ENCODE measurements around the gene TNPO1. TPM values are rescaled to one million over a fixed set of nuclear protein-coding genes. Genes with fewer than 3 reads are reported as not detected.
"Not testable (repeated sequence)": the region's sequence is repeated elsewhere in the genome, so short reads cannot be mapped to it uniquely, and the experiment has no call there.

Gene TNPO1
- total RNA-seq, 4 donors from 2014 or later, result 73.1 to 241 (median 76.8) TPM

DNA sequence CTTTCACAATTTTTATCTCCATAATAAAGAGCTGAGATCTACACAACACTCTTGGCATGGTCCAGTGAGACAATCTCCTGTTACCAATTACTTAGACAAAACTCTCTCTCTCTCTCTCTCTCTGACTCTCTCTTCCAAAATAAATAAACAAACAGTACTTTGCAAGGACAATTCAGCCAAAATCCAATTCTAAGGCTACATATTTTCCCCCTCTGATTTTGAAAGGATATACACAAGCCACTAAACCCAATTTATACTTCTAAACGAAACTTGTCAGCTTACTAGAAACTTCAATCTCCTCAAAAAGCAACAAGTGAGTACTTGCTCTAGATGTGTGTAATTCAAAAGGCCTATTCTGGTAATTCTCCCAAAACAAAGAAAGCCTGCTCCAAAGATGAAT lies 26.3 kb upstream of the TNPO1 start:
- Histone ChIP-seq H3K4me3 (no peak overlapping the region), H3K36me3 (no peaks in the 10 kb centered on the region), H3K27ac (peak overlapping the region in 1 of 4 donors; percentile 80), H3K27me3 (no peaks in the 10 kb centered on the region), H3K4me1 (peaks cover 0 to 6% (median 0%) of the 10 kb centered on the region in 4 donors), H3K9me3 (no peaks in the 10 kb centered on the region)
- no peak for DNase-seq
- TF ChIP-seq, protein P1, sequence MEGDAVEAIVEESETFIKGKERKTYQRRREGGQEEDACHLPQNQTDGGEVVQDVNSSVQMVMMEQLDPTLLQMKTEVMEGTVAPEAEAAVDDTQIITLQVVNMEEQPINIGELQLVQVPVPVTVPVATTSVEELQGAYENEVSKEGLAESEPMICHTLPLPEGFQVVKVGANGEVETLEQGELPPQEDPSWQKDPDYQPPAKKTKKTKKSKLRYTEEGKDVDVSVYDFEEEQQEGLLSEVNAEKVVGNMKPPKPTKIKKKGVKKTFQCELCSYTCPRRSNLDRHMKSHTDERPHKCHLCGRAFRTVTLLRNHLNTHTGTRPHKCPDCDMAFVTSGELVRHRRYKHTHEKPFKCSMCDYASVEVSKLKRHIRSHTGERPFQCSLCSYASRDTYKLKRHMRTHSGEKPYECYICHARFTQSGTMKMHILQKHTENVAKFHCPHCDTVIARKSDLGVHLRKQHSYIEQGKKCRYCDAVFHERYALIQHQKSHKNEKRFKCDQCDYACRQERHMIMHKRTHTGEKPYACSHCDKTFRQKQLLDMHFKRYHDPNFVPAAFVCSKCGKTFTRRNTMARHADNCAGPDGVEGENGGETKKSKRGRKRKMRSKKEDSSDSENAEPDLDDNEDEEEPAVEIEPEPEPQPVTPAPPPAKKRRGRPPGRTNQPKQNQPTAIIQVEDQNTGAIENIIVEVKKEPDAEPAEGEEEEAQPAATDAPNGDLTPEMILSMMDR (IDR thresholded peaks at IDR 0.05), result no peak
- no peak for TF ChIP-seq POLR2A (IDR thresholded peaks at IDR 0.05)

DNA sequence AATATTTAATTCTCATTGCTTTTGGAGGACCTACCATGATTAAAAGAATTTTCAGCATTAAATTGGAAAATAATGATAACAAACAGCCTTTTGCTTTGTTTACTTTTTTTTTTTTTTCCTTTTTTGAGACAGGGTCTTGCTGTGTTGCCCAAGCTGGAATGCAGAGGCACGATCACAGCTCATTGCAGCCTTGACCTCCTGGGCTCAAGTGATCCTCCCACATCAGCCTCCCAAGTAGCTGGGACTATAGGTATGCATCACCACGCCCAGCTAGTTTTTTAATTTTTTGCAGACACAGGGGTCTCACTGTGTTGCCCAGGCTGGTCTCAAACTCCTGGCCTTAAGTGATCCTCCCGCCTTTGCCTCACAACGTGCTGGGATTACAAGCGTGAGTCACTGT lies 23.8 kb upstream of the TNPO1 start:
- DNase-seq, H3K27ac ChIP-seq: not testable (repeated sequence)

DNA sequence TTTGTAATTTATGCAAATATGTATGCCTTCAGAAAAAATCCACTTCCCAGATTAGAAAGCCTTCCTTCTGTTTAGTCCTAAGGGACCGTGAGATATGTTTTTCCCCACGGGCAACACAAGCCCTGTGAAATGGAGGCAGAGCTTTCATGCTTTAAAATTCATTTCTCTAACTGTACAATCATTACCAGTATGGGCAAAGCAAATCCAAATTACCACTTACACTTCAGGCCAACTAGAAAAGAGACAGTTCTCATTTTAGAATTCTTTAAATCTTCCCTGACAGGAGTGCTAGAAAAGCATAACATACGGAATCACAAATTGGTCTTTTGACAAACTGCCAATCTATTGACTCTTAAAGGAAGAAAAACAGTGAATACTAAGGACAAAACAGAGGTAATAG lies 20.5 kb upstream of the TNPO1 start:
- no peaks in the 10 kb centered on the region for H3K4me1 ChIP-seq
- DNase-seq, result no peak
- H3K27me3 ChIP-seq, result no peaks in the 10 kb centered on the region
- H3K9me3 ChIP-seq, result no peaks in the 10 kb centered on the region
- H3K36me3 ChIP-seq, result no peaks in the 10 kb centered on the region
- TF ChIP-seq, protein P1 (IDR thresholded peaks at IDR 0.05), result no peak
- no peak overlapping the region for H3K4me3 ChIP-seq
- no peak overlapping the region for H3K27ac ChIP-seq

More for the DNA sequence above, 23.8 kb upstream of the TNPO1 start:
- not testable (repeated sequence) for H3K9me3 ChIP-seq, H3K4me3 ChIP-seq, H3K27me3 ChIP-seq, H3K4me1 ChIP-seq, H3K36me3 ChIP-seq

DNA sequence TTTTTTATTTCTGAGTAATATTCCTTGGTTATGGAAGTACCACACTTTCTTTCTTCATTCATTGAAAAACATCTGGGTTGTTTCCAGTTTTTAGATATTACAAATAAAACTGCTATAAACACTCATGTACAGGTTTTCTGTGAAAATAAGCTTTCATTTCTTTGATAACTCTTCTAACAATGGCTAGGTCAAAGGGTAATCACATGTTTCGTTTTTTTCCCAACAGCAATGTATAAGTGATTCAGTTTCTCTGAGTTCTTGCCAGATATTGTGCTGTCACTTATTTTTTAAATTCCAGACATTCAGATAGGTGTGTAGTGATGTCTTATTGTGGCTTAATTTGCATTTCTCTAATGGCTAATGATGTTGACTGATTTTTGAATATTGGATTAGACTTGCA lies 16.7 kb upstream of the TNPO1 start:
- TF ChIP-seq POLR2A (IDR thresholded peaks at IDR 0.05), result no peak
- TF ChIP-seq, protein P1 (IDR thresholded peaks at IDR 0.05), result no peak
- no peak overlapping the region for H3K27ac ChIP-seq
- H3K27me3 ChIP-seq, result no peaks in the 10 kb centered on the region
- DNase-seq, result no peak
- H3K4me1 ChIP-seq, result no peaks in the 10 kb centered on the region
- H3K4me3 ChIP-seq, result no peak overlapping the region
- H3K36me3 ChIP-seq, result no peaks in the 10 kb centered on the region
- no peaks in the 10 kb centered on the region for H3K9me3 ChIP-seq

DNA sequence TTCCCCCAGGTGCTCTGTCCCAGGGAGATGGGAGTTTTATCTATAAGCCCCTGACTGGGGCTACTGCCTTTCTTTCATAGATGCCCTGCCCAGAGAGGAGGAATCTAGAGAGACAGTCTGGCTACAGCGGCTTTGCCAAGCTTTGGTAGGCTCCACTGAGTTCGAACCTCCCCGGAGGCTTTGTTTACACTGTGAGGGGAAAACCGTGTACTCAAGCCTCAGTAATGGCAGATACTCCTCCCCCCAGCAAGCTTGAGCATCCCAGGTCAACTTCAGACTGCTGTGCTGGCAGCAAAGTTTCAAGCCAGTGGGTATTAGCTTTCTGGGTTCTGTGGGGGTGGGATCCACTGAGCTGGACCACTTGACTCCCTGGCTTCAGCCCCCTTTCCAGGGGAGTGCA lies 7.8 kb upstream of the TNPO1 start:
- H3K4me1 ChIP-seq, H3K27ac ChIP-seq, DNase-seq, H3K4me3 ChIP-seq, H3K9me3 ChIP-seq, H3K36me3 ChIP-seq, H3K27me3 ChIP-seq: not testable (repeated sequence)

DNA sequence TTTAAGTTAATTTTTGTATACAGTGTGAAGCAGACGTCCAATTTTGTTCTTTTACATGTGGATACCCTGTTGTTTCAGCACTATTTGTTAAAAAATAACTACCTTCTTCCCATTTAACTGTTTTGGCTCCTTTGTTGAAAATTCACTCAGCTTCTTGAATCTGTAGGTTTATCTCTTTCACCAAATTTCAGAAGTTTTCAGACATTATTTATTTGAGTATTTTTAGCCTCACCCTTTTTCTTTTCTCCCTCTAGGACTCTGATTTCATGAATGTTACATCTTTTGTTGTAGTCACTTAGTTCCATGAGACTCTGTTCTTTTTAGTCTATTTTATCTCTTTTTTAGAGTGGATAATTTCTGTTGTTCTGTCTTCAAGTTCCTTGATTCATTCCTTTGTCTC lies 4.6 kb upstream of the TNPO1 start:
- no peaks in the 10 kb centered on the region for H3K27me3 ChIP-seq
- no peak overlapping the region for H3K27ac ChIP-seq
- H3K36me3 ChIP-seq, result no peaks in the 10 kb centered on the region
- DNase-seq, result no peak
- H3K9me3 ChIP-seq, result no peaks in the 10 kb centered on the region
- H3K4me1 ChIP-seq, result no peaks in the 10 kb centered on the region
- H3K4me3 ChIP-seq, result no peak overlapping the region
- TF ChIP-seq, protein P1 (IDR thresholded peaks at IDR 0.05), result no peak
- no peak for TF ChIP-seq POLR2A (IDR thresholded peaks at IDR 0.05)

DNA sequence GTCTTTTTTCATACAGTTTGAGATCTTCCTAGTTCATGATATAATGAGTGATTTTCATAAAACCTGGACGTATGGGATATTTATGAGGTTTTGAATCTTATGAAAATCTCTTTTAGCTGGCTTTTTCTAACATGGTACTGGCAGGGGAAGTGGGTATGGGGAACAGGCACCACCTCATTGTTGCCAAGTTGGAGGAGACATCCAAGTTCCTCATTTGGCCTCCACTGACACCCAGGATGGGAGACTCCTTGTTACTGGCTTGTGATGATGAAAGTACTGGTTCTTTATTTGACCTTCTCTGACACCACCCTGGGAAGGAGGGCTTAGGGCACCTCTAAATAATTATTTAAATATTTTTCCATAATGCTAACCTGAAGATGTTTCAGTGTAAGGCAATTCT lies 4.0 kb upstream of the TNPO1 start:
- TF ChIP-seq POLR2A (IDR thresholded peaks at IDR 0.05), result no peak
- TF ChIP-seq, protein P1 (IDR thresholded peaks at IDR 0.05), result no peak
- no peak overlapping the region for H3K27ac ChIP-seq
- no peaks in the 10 kb centered on the region for H3K36me3 ChIP-seq
- no peak overlapping the region for H3K4me3 ChIP-seq
- no peaks in the 10 kb centered on the region for H3K9me3 ChIP-seq
- no peaks in the 10 kb centered on the region for H3K4me1 ChIP-seq
- no peaks in the 10 kb centered on the region for H3K27me3 ChIP-seq
- DNase-seq, result no peak
